Cerebellar nuclear complex (tissue), 1 donor: Measurements from ENCODE around the gene CPNE6.
A peak's percentile ranks its signal among the peaks of the same experiment; 100 is the strongest.
"Not testable (repeated sequence)": the region's sequence is repeated elsewhere in the genome, so short reads cannot be mapped to it uniquely, and the experiment has no call there.

Experiments used
- DNase-seq, 2 experiments: peaks; one replicate each; lab custom pipeline; 2025; lab: John Stamatoyannopoulos, UW

CPNE6 gene

DNA sequence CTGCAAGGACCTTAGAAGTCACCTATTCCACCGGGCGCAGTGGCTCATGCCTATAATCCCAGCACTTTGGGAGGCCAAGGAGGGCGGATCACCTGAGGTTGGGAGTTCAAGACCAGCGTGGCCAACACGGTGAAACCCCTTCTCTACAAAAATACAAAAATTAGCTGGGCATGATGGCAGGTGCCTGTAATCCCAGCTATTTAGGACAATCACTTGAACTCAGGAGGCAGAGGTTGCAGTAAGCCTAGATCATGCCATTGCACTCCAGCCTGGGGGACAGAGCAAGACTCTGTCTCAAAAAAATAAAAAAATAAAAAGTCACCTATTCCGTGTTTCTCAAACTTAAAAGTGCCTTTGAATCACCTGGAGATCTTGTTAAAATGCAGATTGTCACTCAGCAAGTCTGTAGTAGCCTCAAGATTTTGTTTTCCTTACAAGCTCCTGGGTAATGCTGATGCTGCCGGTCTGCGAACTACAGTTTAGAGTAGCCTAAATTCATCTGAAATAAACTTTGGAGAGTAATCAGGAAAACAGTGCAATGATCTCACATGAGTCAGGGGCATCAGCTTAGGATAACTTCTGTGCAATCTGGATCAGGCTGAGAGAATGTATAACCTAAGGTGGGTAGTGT, 34.4 kb downstream of the CPNE6 start:
- DNase-seq: not testable (repeated sequence)

DNA sequence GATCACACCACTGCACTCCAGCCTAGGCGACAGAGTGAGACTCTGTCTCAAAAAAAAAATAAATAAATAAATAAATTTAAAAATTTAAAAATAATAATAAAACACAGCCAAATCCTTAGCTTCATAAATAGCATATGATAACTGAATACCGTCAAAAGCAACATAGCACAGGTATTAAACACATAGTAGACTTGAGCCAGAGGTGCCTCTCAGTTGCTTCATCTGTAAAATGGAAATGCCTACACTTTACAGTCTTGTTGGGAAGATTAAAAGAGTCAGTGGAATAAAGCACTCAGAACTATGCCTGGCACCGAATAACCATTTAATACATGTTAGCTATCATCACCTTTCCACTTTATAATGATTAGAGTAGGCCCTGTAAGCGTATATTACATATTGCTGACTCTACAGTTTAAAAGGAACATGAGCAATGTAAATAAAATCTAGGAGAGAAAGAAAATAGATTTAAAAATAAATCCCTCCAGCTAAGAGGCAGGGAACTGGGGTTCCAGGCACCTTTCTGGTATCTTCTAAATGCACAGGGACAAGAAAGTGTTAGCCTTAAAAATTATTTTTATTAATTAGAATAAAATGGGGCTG, 35.4 kb downstream of the CPNE6 start:
- DNase-seq: no peak

- DNase-seq: no peak
These were observed 37.0 kb downstream of the CPNE6 start for GRCh38 chr14:24108336-24108874.

- DNase-seq: no peak
These were observed 38.7 kb downstream of the CPNE6 start for GRCh38 chr14:24110060-24110459.

DNA sequence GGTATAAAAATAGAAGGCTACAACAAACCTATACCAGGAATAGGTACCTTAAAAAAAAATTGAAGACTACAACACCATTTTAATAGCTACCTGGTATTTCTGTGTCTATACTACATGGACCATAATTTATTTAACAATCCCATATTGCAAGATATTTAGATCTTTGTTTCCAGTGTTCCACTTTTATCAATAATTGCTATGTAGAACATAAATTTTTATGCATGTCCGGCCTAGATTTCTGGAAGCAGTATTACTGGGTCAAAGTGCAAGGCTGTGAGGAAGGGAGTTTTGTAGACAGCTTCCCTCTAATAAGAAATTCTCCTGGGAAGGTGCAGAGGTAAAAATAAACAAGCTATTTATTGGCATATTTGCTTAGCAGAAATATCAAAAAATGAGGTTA, 39.2 kb downstream of the CPNE6 start:
- DNase-seq: no peak

GRCh38 chr14:24113379-24113800, 42.0 kb downstream of the CPNE6 start:
- DNase-seq: no peak

DNA sequence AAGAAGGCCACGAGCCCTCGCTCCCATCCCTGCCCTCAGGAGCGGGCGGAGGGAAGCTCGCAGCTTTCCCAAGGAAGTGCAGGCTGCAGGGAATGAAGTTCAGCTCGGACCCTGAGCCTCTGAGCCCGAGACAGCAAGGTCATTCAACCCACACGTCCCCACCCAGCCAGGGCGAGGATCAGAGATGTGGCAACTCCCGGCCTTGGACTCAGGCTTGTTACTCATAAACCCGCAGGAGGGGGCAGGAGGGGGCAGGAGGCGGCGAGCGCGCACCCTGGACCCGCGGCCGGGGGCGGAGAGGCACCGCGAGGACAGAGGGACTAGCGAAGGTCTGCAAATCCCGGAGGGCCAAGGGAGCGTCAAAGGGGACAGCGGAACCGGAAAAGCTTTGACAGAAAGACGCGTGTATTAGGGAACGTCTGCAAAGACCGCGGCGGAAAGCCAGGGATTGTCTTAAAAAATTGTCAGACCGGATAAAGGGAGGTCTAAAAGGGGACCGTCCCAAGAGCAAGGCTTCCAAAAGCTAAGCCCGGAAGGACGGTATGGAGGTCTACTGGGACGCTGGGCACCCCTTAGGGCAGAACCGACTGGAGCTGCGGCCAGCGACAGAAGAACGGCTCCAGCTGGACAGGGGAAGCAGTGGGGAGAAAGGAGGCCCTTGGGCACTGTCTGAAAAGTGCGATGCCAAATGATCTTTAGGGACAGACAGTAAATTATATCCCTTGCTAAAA, 42.6 kb downstream of the CPNE6 start:
- DNase-seq: peak in 1 of 2 experiments; percentile 80

DNA sequence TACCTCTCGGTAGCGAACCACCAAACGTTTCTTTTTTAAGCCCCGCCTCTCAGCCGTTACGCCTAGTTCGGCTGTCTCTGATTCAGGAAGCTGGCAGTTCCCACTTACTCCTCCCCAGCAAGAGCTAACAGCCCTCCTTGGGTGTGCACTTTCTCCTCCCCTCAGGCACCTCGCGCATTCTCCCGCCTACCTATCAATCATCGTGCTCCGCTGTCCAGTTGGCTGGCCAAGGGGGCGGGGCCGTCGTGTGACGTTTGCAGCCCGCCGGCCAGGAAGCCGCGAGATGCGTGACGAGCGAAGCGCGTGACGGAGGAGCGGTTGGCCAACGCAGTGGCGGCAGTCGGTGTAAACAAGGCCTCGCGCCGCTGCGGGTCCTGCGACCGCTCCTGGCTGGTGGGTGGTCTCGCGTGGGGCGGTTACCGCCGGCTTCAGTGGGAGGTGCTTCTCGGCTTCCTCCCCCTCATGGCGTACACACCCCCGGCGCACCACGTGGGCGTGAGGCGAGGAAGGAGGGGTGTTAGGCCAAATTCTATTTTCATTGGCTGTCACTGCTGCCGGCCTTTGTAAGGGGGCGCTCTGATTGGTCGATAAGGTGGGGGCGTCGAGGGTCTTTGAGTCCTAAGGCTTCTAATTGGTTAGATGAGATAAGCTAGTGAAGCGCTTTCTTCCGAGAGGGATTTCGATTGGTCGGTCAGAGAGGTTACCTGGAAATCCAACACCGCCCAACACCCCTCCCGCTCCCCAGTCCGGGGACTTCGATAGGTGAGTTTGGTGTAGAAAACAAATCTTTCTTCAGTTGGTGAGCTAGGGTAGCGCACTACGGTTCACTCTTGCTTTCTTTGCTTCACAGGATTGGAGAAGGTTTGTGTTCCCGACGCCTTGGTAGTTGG, 43.4 kb downstream of the CPNE6 start, which contains the start of the genes DCAF11 and NRL:
DCAF11 (plus strand) TSS at position 246 of the 890 bp plus-strand sequence. CDS start 818 bp downstream, outside the sequence.
NRL (minus strand) TSS at position 418 of the 890 bp plus-strand sequence. CDS start 32,101 bp downstream, outside the sequence.
- DNase-seq: peak; percentile 95 to 98

- DNase-seq: no peak
These were observed 44.2 kb downstream of the CPNE6 start for GRCh38 chr14:24115422-24116127.

DNA sequence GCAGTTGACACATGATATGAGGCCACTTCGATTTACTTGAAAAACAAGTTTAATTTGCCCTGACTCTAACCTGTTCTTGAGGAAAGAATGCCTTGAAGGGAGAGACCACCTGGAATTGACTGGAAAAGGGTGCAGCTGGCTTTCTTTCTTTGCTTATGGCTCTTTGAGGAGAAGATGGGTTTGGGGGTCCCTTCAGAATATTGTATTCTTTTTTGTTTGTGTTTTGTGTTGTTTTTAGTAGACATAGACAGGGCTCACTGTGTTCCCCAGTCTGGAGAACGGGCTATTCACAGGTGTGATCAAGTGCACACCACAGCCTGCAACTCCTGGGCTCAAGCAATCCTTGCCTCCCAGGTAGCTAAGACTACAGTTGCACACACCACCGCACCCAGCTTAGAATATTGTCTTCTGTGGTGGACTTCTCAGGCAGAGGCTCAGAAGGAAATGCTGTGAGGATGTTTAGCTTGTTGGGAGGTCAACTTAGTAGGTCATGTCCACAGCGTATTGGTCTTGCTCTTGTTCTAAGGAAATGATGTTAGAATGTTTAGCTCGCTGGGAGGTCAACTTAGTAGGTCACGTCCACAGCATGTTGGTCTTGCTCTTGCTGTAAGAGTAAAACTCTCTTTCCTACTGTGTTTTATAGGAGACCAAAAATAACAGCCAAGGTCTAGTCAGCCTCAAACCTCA, 44.9 kb downstream of the CPNE6 start:
- DNase-seq: no peak

DNA sequence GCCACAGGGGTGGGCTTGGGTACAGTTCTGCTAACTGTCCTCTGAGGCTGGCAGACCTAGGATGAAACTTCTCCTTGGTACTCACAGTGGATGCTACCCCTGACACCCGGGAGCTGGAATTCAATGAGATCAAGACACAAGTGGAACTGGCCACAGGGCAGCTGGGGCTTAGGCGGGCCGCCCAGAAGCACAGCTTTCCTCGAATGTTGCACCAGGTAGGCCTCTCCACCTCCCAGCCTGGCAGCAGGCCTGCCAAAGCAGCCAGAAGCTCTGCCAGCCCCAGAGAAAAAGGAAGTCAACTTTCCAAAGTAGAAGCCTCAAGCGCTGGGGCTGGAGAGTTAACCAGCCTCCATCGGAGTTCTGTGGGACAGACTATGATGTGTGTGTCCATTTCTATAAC, 45.8 kb downstream of the CPNE6 start:
- DNase-seq: no peak

DNA sequence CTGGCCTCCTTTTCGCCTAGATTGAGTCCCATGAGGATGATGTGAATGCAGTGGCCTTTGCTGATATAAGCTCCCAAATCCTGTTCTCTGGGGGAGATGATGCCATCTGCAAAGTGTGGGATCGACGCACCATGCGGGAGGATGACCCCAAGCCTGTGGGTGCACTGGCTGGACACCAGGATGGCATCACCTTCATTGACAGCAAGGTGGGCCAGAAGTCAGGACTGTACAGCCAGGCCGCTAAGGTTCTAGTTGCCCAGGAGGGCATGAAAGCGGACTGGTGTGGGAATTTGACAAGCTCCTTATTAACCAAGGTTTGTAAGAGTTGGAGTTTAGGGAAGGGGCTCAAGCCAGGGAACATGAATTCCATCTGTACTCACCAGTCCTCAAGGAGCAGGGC, 48.3 kb downstream of the CPNE6 start:
- no peak for DNase-seq

GRCh38 chr14:24121210-24121609, 49.8 kb downstream of the CPNE6 start:
- no peak for DNase-seq

GRCh38 chr14:24122416-24122815, 51.1 kb downstream of the CPNE6 start:
- no peak for DNase-seq

DNA sequence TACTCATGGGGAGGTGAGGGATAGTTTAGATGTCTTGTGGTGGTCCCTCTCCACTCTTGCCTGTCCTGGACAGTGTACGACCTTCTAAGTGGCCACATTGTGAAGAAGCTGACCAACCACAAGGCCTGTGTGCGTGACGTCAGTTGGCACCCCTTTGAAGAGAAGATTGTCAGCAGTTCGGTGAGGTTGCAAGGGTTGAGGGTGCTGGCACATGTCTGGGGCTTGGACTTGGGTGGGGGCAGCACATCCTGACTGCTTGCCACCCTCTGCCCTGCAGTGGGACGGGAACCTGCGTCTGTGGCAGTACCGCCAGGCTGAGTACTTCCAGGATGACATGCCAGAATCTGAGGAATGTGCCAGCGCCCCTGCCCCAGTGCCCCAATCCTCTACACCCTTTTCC, 51.5 kb downstream of the CPNE6 start:
- no peak for DNase-seq

GRCh38 chr14:24123424-24124417, 52.4 kb downstream of the CPNE6 start:
- no peak for DNase-seq

DNA sequence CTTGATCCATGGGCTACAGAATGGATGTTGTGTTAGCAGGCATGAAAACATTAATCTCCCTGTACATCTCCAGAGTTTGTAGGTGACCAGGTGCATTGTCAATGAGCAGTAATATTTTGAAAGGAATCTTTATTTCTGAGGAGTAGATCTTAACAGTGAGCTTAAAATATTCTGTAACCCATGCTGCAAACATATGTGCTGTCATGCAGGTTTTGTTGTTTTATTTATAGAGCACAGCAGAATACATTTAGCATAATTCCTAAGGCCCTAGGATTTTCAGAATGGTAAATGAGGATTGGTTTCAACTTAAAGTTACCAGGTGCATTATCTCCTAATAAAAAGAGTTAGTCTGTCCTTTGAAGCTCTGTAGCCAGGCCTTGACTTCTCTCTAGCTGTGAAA, 55.6 kb downstream of the CPNE6 start:
- no peak for DNase-seq

DNA sequence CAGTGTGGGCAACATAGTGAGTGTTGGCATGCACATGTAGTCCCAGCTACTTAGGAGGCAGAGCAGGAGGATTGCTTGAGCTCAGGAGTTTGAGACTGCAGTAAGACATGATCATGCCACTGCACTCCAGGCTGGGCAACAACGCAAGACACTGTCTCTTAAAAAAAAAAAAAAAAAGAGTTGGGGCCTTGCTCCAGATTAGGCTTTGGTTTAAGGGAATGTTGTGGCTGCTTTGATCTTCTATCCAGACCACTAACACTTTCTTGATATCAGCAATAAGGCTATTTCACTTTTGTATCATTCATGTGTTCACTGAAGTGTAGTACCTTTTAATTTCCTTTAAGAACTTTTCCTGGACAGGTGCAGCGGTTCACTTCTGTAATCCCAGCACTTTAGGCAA, 56.3 kb downstream of the CPNE6 start:
- no peak for DNase-seq
